NT2/D1 (cell line): ENCODE data around the gene SLC1A2.

Experiments
- SUZ12 ChIP-seq: IDR thresholded peaks from 2 replicates; pipeline ENCODE4 v1.6.1; 2011; ENCODE audit not compliant: insufficient read length, insufficient read depth; ENCODE audit errors: extremely low read depth
- YY1 ChIP-seq: IDR thresholded peaks from 2 replicates; pipeline ENCODE4 v1.6.1; 2011; ENCODE audit not compliant: insufficient read length, insufficient read depth
- ZNF274 ChIP-seq: IDR thresholded peaks from 2 replicates; pipeline ENCODE4 v1.6.1; 2011; ENCODE audit warnings: mild to moderate bottlenecking, low read depth, low read length

DNA sequence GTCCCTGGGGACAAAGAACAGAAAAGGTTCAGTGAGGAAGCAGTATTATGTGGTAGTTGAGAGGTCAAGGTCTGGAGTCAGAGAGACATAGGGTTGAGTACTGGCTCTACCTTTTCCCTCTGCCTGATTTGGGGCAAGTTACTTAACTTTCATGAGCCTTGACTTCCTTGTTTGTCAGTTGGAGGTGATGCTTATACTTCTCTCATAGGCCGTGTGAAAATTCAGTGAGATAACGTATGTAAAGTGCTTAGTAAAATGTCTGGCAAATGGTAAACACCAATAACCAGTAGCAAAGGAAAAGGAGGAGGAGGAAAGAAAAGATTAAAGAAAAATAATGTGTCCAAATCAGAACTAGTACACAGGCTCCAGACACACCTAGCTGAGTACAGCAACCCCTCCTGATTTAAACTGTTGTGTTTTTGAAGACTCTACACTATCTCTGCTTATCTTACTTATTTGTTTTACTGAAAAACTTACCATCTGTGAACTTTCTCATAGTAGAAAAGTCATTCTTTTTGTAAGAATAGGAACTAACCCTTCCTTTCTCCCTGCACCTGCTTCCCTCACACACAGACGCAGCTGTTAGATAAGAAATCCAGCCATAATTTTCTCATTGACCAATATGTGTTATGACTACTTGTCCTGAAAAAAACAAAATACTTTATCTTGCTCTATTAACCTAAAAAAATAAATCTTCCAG, 153.5 kb downstream of the SLC1A2 start:
- TF ChIP-seq ZNF274: no peak
- no peak for TF ChIP-seq SUZ12
- TF ChIP-seq YY1: no peak
